ENCODE results near the gene SLC35B2.

Gene SLC35B2, protein sequence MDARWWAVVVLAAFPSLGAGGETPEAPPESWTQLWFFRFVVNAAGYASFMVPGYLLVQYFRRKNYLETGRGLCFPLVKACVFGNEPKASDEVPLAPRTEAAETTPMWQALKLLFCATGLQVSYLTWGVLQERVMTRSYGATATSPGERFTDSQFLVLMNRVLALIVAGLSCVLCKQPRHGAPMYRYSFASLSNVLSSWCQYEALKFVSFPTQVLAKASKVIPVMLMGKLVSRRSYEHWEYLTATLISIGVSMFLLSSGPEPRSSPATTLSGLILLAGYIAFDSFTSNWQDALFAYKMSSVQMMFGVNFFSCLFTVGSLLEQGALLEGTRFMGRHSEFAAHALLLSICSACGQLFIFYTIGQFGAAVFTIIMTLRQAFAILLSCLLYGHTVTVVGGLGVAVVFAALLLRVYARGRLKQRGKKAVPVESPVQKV

GRCh38 chr6:44257025-44257752 is at the start of gene SLC35B2:
Gene SLC35B2, minus strand, starts transcription at chr6:44257528. Its CDS starts 118 bp downstream, at chr6:44257410.
- Histone ChIP-seq H3K27me3 (ENCODE audit: insufficient read depth, insufficient read length) (no peaks in the 10 kb centered on the region), H3K4me1 (ENCODE audit: insufficient read depth, insufficient read length) (peaks cover 4% of the 10 kb centered on the region), H3K9me3 (ENCODE audit: insufficient read depth, low read length) (no peaks in the 10 kb centered on the region), H3K9ac (ENCODE audit: insufficient read length, low read depth) (peak within 1 kb of the TSS; percentile 89), H3K4me3 (ENCODE audit: insufficient read length, low read depth) (peak within 1 kb of the TSS; percentile 80), H3K36me3 (ENCODE audit: insufficient read depth, insufficient read length, low read length) (peaks cover 83% of the 10 kb centered on the region)
- TF ChIP-seq YY1 (IDR thresholded peaks at IDR 0.05; ENCODE audit: insufficient read depth, insufficient read length) (no peak), ZNF274 (IDR thresholded peaks at IDR 0.05; ENCODE audit: low read depth, low read length) (no peak), SUZ12 (IDR thresholded peaks at IDR 0.05; ENCODE audit: extremely low read depth, insufficient read depth, insufficient read length) (no peak)
- DNase-seq (ENCODE audit: low read depth, low spot score) = no peak

GRCh38 chr6:44306710-44307109 is 49.4 kb upstream of the SLC35B2 start:
- Histone ChIP-seq H3K9me3 (ENCODE audit: insufficient read depth, low read length) (no peaks in the 10 kb centered on the region), H3K4me1 (ENCODE audit: insufficient read depth, insufficient read length) (peaks cover 3% of the 10 kb centered on the region), H3K27me3 (ENCODE audit: insufficient read depth, insufficient read length) (no peaks in the 10 kb centered on the region), H3K9ac (ENCODE audit: insufficient read length, low read depth) (no peak overlapping the region), H3K36me3 (ENCODE audit: insufficient read depth, insufficient read length, low read length) (peaks cover 97% of the 10 kb centered on the region), H3K4me3 (ENCODE audit: insufficient read length, low read depth) (no peak overlapping the region)
- DNase-seq (ENCODE audit: low read depth, low spot score) = no peak
- no peak for TF ChIP-seq ZNF274 (IDR thresholded peaks at IDR 0.05; ENCODE audit: low read depth, low read length)
- TF ChIP-seq YY1 (IDR thresholded peaks at IDR 0.05; ENCODE audit: insufficient read depth, insufficient read length) = no peak
- TF ChIP-seq SUZ12 (IDR thresholded peaks at IDR 0.05; ENCODE audit: extremely low read depth, insufficient read depth, insufficient read length) = no peak

DNA sequence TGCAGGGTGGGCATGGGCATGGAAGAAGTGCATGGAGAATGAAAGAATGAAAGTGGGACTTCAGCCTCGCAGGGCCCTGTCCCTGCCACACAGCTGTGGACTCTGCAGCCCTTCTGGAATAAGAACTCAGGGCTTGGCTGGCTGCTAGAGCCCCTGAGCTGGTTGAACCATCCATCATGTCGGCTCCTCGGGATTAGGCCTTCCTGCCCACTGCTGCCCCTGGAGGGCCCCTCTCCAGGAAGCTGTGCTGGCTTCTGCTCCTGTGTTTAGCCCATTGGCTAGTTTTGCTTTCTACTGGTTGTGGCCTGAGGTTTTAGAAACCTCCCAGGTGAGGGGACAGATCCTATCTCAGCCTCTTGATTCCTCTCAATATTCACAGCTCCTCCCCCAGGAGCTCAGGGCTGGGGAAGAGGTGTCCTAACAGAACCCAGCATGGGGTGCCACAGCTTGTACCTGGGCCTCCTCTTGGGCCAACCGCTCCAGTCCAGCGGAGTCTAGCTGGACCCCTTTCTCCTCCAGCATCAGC is 47.9 kb upstream of the SLC35B2 start:
- DNase-seq (ENCODE audit: low read depth, low spot score) = no peak
- H3K9me3 ChIP-seq (ENCODE audit: insufficient read depth, low read length) = no peaks in the 10 kb centered on the region
- no peaks in the 10 kb centered on the region for H3K27me3 ChIP-seq (ENCODE audit: insufficient read depth, insufficient read length)
- no peak for TF ChIP-seq YY1 (IDR thresholded peaks at IDR 0.05; ENCODE audit: insufficient read depth, insufficient read length)
- no peak for TF ChIP-seq ZNF274 (IDR thresholded peaks at IDR 0.05; ENCODE audit: low read depth, low read length)
- no peak for TF ChIP-seq SUZ12 (IDR thresholded peaks at IDR 0.05; ENCODE audit: extremely low read depth, insufficient read depth, insufficient read length)
- H3K4me1 ChIP-seq (ENCODE audit: insufficient read depth, insufficient read length) = peaks cover 3% of the 10 kb centered on the region
- H3K36me3 ChIP-seq (ENCODE audit: insufficient read depth, insufficient read length, low read length) = peaks cover 96% of the 10 kb centered on the region
- H3K4me3 ChIP-seq (ENCODE audit: insufficient read length, low read depth) = no peak overlapping the region
- H3K9ac ChIP-seq (ENCODE audit: insufficient read length, low read depth) = no peak overlapping the region

GRCh38 chr6:44304282-44305199 is 47.2 kb upstream of the SLC35B2 start:
- peaks cover 94% of the 10 kb centered on the region for H3K36me3 ChIP-seq (ENCODE audit: insufficient read depth, insufficient read length, low read length)
- no peaks in the 10 kb centered on the region for H3K9me3 ChIP-seq (ENCODE audit: insufficient read depth, low read length)
- TF ChIP-seq ZNF274 (IDR thresholded peaks at IDR 0.05; ENCODE audit: low read depth, low read length) (no peak), SUZ12 (IDR thresholded peaks at IDR 0.05; ENCODE audit: extremely low read depth, insufficient read depth, insufficient read length) (no peak), YY1 (IDR thresholded peaks at IDR 0.05; ENCODE audit: insufficient read depth, insufficient read length) (no peak)
- no peaks in the 10 kb centered on the region for H3K27me3 ChIP-seq (ENCODE audit: insufficient read depth, insufficient read length)
- H3K9ac ChIP-seq (ENCODE audit: insufficient read length, low read depth) = peak overlapping the region; percentile 32
- H3K4me1 ChIP-seq (ENCODE audit: insufficient read depth, insufficient read length) = peaks cover 3% of the 10 kb centered on the region
- no peak overlapping the region for H3K4me3 ChIP-seq (ENCODE audit: insufficient read length, low read depth)
- no peak for DNase-seq (ENCODE audit: low read depth, low spot score)

DNA sequence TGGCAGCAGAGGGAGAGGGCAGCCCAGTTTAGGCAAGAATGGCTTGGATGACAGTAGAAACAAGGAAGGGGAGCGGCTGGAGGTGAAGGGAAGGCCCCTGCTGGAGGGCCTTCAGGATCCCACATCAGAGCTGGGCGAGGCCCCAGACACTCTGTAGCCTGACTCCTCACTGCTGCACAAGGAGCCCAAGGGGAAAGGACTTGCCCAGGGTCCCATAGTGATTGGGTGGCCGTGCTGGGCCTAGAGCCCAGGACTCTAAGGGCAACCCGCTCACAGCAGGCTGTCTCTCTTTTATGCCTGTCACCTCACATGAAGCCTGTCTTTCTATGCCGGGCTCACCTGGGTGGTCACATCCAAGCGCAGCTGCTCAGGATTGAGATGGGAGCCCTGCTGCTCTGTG is 46.5 kb upstream of the SLC35B2 start:
- Histone ChIP-seq H3K4me1 (ENCODE audit: insufficient read depth, insufficient read length) (peaks cover 3% of the 10 kb centered on the region), H3K4me3 (ENCODE audit: insufficient read length, low read depth) (no peak overlapping the region), H3K9ac (ENCODE audit: insufficient read length, low read depth) (no peak overlapping the region), H3K27me3 (ENCODE audit: insufficient read depth, insufficient read length) (no peaks in the 10 kb centered on the region), H3K36me3 (ENCODE audit: insufficient read depth, insufficient read length, low read length) (peaks cover 91% of the 10 kb centered on the region), H3K9me3 (ENCODE audit: insufficient read depth, low read length) (no peaks in the 10 kb centered on the region)
- DNase-seq (ENCODE audit: low read depth, low spot score) = no peak
- TF ChIP-seq ZNF274 (IDR thresholded peaks at IDR 0.05; ENCODE audit: low read depth, low read length) = no peak
- TF ChIP-seq SUZ12 (IDR thresholded peaks at IDR 0.05; ENCODE audit: extremely low read depth, insufficient read depth, insufficient read length) = no peak
- TF ChIP-seq YY1 (IDR thresholded peaks at IDR 0.05; ENCODE audit: insufficient read depth, insufficient read length) = no peak

DNA sequence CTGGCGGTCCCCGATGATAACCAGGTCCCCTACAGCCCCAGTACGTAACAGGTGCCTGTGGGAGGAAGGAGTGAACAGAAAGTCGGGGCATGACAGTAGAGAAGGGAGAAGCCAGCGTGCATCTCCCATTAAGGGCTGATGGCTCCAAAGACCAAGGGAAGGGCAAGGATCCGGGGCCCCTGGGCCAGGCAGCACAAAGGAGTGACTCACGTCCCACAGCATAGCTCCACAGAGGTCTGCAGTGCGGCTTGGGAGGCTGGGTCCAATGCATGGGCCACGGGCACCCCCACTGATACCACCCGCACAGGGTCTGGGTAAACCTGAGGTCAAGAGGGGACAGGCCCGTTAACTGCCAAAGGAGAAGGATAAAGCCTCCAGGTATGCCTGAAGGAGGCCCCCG is 45.5 kb upstream of the SLC35B2 start:
- no peak for DNase-seq (ENCODE audit: low read depth, low spot score)
- H3K27me3 ChIP-seq (ENCODE audit: insufficient read depth, insufficient read length) = no peaks in the 10 kb centered on the region
- H3K9ac ChIP-seq (ENCODE audit: insufficient read length, low read depth) = no peak overlapping the region
- peaks cover 83% of the 10 kb centered on the region for H3K36me3 ChIP-seq (ENCODE audit: insufficient read depth, insufficient read length, low read length)
- TF ChIP-seq SUZ12 (IDR thresholded peaks at IDR 0.05; ENCODE audit: extremely low read depth, insufficient read depth, insufficient read length) (no peak), ZNF274 (IDR thresholded peaks at IDR 0.05; ENCODE audit: low read depth, low read length) (no peak), YY1 (IDR thresholded peaks at IDR 0.05; ENCODE audit: insufficient read depth, insufficient read length) (no peak)
- H3K9me3 ChIP-seq (ENCODE audit: insufficient read depth, low read length) = no peaks in the 10 kb centered on the region
- H3K4me1 ChIP-seq (ENCODE audit: insufficient read depth, insufficient read length) = peaks cover 3% of the 10 kb centered on the region
- no peak overlapping the region for H3K4me3 ChIP-seq (ENCODE audit: insufficient read length, low read depth)
